Gastroesophageal sphincter (tissue), 3 donors: ENCODE results near the gene NXPH1.

Experiments used
- EP300 ChIP-seq: sonication (generic); formaldehyde crosslinking; IDR thresholded peaks from one replicate; pipeline ENCODE4 v1.6.1; 2017; ENCODE audit warnings: antibody characterized with exemption, mild to moderate bottlenecking
- POLR2A ChIP-seq, 2 donors: fragments of 450-650 bp; IDR thresholded peaks; one replicate each; pipeline ENCODE4 v1.6.1; 2017; ENCODE audit warnings: antibody characterized with exemption in 2 of 2, mild to moderate bottlenecking in 2 of 2, moderate library complexity in 1 of 2
- POLR2AphosphoS5 ChIP-seq: sonication (generic); formaldehyde crosslinking; IDR thresholded peaks from one replicate; pipeline ENCODE4 v1.6.1; 2017; ENCODE audit warnings: antibody characterized with exemption
- TF ChIP-seq, protein P1 (sequence below), 4 experiments: fragments of 200-600 bp in 2 of 4; fragments of 450-650 bp in 2 of 4; sonication (generic) in 1 of 4; IDR thresholded peaks; one replicate each; pipeline ENCODE4 v1.5.1; 2017 to 2019; ENCODE audit warnings: antibody characterized with exemption in 4 of 4, mild to moderate bottlenecking in 2 of 4, moderate library complexity in 2 of 4

- TF ChIP-seq, protein P1, sequence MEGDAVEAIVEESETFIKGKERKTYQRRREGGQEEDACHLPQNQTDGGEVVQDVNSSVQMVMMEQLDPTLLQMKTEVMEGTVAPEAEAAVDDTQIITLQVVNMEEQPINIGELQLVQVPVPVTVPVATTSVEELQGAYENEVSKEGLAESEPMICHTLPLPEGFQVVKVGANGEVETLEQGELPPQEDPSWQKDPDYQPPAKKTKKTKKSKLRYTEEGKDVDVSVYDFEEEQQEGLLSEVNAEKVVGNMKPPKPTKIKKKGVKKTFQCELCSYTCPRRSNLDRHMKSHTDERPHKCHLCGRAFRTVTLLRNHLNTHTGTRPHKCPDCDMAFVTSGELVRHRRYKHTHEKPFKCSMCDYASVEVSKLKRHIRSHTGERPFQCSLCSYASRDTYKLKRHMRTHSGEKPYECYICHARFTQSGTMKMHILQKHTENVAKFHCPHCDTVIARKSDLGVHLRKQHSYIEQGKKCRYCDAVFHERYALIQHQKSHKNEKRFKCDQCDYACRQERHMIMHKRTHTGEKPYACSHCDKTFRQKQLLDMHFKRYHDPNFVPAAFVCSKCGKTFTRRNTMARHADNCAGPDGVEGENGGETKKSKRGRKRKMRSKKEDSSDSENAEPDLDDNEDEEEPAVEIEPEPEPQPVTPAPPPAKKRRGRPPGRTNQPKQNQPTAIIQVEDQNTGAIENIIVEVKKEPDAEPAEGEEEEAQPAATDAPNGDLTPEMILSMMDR (IDR thresholded peaks at IDR 0.05), result no peak
- TF ChIP-seq POLR2AphosphoS5, result no peak
- no peak for TF ChIP-seq POLR2A (IDR thresholded peaks at IDR 0.05)
- TF ChIP-seq EP300, result no peak
Measured at GRCh38 chr7:8590225-8590624, 156.8 kb downstream of the NXPH1 start.
